GM19099 (cell line): ENCODE measurements around the gene NPHS1.

Experiments
- POLR2A ChIP-seq: IDR thresholded peaks from 3 replicates; pipeline ENCODE4 v1.6.1; 2011; ENCODE audit warnings: low read depth; ENCODE audit not compliant: insufficient read length; ENCODE audit errors: extremely low read depth

Gene NPHS1

DNA sequence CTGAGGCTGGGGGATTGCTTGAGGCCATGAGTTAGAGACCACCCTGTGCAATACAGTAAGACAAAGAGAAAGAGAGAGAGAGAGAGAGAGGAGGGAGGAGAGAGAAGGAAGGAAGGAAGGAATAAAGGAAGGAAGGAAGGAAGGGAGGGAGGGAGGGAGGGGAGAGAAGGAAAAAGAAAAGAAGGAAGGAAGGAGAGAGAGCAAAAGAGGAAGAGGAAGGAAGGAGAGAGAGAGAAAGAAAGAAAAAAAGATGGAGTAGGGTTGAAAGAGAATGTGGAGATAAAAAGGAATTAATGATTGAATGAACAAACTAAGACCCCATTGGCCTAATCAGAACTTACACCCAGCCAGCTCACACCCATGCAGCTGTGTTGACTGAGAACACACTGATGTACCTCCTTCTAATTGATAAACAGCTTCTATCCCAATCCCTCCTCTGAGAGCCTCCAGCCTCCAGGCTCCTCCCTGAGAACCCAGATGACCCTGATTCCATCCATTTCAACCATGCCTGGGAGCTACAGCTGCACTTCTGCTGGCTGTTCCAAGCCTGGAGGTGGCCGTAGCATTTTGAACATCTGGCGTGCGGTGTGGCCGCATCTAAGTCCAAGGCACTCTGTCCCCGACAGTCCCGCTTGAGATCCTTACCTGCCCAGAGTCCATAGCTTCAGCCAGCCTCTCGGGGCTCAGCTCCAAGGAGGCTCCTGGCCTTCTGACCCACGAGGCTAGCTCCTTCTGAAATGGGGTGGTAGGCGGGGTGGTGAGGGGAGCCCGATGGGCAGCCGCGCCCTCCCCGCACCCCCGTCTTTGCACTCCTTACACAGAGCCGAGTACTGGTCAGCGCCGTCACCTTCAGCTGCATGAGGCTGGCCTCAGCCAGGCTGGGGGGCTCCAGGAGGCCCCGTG lies 40.7 kb downstream of the NPHS1 start:
- no peak for TF ChIP-seq POLR2A

DNA sequence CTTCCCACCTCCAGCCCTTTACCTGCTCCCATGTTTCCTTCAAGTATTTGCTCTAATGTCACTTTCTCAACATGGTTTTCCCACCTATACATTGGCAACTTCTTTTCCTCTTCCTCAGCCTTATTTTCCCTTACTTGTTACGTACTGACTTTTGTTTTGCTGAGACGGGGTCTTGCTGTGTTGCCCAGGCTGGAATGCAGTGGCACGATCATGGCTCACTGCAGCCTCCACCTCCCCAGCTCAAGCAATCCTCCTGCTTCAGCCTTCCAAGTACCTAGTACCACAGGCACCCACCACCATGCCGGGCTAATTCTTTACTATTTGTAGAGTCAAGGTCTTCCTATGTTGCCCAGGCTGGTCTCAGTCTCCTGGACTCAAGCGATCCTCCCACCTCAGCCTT lies 44.7 kb downstream of the NPHS1 start:
- TF ChIP-seq POLR2A = no peak

DNA sequence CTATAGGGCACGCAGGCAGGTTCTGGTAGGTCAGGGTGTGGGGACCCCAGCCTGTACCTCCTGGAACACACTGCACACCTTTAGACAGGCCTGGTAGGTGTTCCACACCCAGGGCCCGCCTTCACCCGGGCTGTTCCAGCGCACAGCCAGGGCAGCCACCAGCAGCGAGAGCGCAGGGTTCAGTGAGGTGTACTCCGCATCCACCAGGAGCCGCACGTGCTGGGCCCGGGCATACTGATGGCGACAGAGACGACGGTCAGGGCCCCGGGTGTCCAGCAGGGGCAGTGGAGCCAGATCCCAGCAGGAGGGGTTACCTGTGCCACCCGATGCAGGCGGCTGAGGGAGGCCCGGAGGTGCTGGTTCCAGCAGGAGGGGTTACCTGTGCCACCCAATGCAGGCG lies 45.7 kb downstream of the NPHS1 start:
- no peak for TF ChIP-seq POLR2A

DNA sequence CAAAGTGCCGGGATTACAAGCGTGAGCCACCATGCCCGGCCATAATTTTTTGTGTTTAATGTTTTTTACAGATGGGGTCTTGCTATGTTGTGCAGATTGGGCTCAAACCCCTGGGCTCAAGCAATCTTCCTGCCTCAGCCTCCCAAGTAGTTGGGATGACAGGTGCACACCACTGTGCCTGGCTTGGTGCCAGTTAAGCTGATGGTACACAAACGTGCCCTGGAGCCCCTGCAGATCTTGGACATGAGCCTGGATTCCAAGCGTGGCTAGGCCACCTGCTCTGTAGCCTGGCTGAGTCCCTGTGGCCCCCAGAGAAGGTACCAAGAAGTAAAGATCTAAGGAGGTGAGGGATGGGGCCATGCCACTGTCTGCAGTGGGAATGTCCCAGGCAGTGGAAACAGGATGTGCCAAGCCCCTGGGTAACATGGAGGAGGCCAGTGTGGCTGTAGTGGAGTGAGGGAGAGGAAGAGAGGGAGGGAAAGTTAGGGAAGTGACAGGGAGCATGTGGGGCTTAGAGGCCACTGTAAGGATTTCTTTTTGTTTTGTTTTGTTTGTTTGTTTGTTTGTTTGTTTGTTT lies 46.7 kb downstream of the NPHS1 start:
- no peak for TF ChIP-seq POLR2A

DNA sequence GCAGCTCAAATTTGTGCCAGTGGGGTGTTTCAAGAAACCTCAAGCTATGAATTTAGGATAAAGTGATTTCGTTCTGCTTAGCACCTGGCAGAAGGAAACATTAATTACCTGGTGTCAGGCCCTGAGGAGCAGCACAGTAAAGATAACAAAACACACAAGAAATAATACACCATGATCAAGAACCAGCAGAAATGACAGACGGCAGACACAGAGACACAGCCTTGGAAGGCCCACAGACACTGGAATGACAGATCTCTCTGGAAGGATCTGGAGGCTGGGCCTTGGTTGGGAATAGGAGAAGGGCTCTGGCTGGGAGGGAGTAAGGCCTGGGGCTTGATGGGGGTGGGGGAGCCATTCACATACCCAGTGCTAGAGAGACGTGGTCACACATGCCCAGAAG lies 50.5 kb downstream of the NPHS1 start:
- TF ChIP-seq POLR2A = no peak

GRCh38 chr19:35797663-35798062 lies 54.6 kb downstream of the NPHS1 start:
- no peak for TF ChIP-seq POLR2A

GRCh38 chr19:35796645-35797542 lies 55.4 kb downstream of the NPHS1 start:
- no peak for TF ChIP-seq POLR2A

GRCh38 chr19:35793381-35794165 lies 58.7 kb downstream of the NPHS1 start:
- no peak for TF ChIP-seq POLR2A

DNA sequence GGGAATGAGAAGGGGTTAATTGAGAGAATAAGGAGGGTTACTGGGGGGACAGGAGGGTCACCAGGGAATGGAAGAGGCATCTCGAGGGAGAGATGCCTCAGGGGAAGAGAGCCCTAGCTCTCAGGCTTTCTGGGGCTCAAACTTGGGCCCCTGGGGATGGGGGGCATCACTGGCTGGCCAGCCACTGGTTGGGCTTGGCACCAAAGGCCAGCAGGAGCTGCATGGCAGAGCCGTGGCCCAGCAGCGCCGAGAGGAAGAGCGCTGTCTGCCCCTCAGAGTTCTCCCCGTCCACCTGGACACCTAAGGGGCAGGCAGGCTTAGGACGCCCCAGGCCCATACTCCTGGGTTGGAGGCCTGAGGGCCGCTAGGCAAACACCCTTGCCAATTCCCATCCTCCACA lies 59.4 kb downstream of the NPHS1 start:
- no peak for TF ChIP-seq POLR2A

DNA sequence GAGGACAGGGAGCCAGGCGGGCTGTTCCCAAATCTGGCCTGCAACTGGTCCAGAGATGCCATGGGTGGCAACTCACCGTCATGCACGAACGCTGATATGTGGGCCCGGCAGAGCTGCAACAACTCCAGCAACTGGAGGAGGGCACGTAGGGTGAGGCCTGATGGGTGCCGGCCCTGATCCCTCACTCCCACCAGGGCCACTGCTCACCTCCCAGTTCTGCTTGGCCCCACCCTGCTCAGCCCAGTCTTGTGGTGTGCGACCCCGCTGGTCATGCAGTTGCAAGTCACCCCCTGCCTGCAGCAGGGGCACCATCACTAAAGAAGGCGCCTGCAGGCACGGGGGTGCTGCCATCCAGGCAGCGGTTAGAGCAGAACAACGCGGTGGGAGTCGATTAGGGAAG lies 60.0 kb downstream of the NPHS1 start:
- TF ChIP-seq POLR2A = no peak

- no peak for TF ChIP-seq POLR2A
Observed at GRCh38 chr19:35791814-35792279, 60.5 kb downstream of the NPHS1 start.

DNA sequence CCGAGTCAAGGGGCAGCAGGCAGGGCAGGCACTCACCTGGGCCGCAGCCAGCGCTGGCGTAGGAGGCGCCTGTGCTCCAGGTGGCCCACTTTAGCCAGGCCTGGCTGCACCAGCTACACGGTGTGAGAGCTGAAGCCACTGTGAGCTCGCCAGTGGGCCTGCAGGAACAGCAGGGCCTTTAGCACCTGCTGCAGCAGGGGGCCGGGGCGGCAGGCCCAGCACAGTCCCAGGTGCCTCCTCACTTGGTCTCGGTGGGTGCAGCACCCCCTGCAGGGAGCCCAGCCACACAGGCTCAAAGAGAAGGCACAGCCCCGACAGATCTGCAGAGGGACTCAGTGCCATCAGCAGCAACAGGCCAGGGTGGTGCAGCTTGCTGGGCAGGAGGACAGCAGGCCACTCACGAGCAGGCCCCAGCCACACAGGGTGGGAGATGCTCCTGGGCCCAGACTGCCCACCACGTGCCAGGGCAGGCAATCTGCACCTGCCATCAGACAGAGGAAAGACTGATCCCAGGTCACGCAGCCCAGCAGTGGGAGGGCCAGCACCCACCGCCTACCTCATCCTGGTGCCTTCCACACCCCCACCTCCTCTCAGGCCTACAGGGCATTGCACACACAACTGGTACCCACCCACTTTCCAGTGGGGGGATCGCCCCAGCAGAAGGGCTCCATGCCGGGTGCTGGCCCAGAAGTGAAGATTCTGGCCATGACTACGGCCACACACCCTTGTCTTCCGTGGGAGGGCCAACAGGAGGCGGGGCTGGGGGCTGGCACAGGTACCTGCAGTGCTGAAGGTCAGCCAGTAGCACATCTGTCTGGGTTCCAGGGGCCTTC lies 61.1 kb downstream of the NPHS1 start:
- no peak for TF ChIP-seq POLR2A
